GM12801 (cell line): ENCODE measurements around the gene SEMA7A.

ENCODE experiments used
- CTCF ChIP-seq: IDR thresholded peaks from one replicate; pipeline ENCODE4 v1.5.1; 2011; ENCODE audit warnings: control low read depth; ENCODE audit not compliant: insufficient read length; ENCODE audit errors: extremely low read depth

The SEMA7A gene

GRCh38 chr15:74413350-74414080 is 20.2 kb downstream of the SEMA7A start:
- TF ChIP-seq CTCF = no peak

- TF ChIP-seq CTCF = no peak
Measured at GRCh38 chr15:74412159-74412558, 21.6 kb downstream of the SEMA7A start.

- no peak for TF ChIP-seq CTCF
Measured at GRCh38 chr15:74411686-74412085, 22.1 kb downstream of the SEMA7A start.

- TF ChIP-seq CTCF = no peak
Measured at GRCh38 chr15:74410502-74410901, 23.3 kb downstream of the SEMA7A start.

GRCh38 chr15:74409225-74409624 is 24.5 kb downstream of the SEMA7A start:
- TF ChIP-seq CTCF = no peak

GRCh38 chr15:74408815-74409214 is 24.9 kb downstream of the SEMA7A start:
- TF ChIP-seq CTCF = no peak

- no peak for TF ChIP-seq CTCF
Measured at GRCh38 chr15:74408385-74408784, 25.4 kb downstream of the SEMA7A start.
